Measurements from ENCODE around the gene ITPR3.

DNA sequence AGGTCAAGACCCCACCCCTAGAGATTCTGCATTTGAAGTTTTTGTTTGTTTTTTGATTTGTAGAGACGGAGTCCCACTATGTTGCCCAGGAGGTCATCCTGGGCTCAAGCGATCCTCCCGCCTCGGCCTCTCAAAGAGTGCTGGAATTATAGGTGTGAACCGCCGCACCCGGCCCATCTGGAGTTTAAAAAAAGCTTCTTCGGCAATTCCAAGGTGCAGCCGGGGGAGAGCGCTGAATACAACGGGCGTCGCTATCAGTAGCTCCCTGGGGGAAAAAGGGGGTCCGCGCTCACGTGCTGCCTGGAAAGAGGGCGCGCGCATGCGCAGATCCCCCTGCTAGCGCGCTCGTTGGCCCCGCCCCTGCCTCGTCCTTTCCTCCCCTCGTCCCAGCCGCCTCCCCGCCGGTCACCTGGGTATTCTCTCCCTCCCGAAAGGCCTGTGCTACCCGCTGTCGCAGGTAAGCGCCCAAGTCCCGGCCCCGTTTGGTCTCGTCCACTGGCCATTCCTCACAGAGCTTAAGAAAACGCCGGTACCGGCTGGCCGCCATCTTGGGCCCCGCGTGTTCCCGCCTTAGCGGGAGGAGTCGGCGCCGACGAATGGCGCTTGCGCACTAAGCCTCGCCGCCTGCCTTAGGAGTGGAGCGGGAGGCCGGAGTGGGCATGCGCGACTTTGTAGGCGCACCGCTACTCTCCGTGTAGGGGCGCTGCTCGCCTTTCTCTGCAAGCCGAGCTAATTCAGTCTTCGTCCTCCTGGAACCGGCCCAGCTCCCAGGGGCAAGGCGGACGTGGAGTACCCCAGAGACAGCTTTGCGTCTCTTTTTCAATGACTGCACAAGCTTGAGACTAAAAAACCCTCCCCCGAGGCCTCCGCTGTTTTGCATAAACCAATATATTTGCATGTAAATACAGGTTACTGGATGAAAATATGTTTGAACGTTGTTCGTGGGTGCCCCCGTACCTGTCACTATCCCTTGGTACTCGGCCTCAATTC, 90.3 kb downstream of the ITPR3 start, which contains the start of gene UQCC2:
- TF ChIP-seq, protein P1, sequence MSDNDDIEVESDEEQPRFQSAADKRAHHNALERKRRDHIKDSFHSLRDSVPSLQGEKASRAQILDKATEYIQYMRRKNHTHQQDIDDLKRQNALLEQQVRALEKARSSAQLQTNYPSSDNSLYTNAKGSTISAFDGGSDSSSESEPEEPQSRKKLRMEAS (IDR thresholded peaks at IDR 0.05), result peak; percentile 84
- peak; percentile 93 for TF ChIP-seq POLR2AphosphoS5 (IDR thresholded peaks at IDR 0.05; ENCODE audit: low read depth, low read length)
- no peak for TF ChIP-seq EGR1 (IDR thresholded peaks at IDR 0.05; ENCODE audit: low read depth)
- TF ChIP-seq CEBPB (IDR thresholded peaks at IDR 0.05; ENCODE audit: low read depth), result no peak
- TF ChIP-seq POLR2A (IDR thresholded peaks at IDR 0.05; ENCODE audit: borderline replicate concordance, extremely low read depth, insufficient read depth, insufficient read length), result peak; percentile 67
- TF ChIP-seq TCF7L2 (IDR thresholded peaks at IDR 0.05; ENCODE audit: borderline replicate concordance, extremely low read depth, insufficient read depth, insufficient read length), result no peak
- TF ChIP-seq, protein P2, sequence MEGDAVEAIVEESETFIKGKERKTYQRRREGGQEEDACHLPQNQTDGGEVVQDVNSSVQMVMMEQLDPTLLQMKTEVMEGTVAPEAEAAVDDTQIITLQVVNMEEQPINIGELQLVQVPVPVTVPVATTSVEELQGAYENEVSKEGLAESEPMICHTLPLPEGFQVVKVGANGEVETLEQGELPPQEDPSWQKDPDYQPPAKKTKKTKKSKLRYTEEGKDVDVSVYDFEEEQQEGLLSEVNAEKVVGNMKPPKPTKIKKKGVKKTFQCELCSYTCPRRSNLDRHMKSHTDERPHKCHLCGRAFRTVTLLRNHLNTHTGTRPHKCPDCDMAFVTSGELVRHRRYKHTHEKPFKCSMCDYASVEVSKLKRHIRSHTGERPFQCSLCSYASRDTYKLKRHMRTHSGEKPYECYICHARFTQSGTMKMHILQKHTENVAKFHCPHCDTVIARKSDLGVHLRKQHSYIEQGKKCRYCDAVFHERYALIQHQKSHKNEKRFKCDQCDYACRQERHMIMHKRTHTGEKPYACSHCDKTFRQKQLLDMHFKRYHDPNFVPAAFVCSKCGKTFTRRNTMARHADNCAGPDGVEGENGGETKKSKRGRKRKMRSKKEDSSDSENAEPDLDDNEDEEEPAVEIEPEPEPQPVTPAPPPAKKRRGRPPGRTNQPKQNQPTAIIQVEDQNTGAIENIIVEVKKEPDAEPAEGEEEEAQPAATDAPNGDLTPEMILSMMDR (IDR thresholded peaks at IDR 0.05 in 2 of 3, conservative IDR thresholded peaks at IDR 0.05 in 1 of 3; ENCODE audit: borderline replicate concordance in 1 of 3, insufficient read depth in 1 of 3, low read depth in 2 of 3, low read length in 2 of 3), result peak; percentile 45 to 69 (median 57); a peak in 4 of 6 replicates
- TF ChIP-seq JUND (IDR thresholded peaks at IDR 0.05), result no peak
- TF ChIP-seq, protein P3, sequence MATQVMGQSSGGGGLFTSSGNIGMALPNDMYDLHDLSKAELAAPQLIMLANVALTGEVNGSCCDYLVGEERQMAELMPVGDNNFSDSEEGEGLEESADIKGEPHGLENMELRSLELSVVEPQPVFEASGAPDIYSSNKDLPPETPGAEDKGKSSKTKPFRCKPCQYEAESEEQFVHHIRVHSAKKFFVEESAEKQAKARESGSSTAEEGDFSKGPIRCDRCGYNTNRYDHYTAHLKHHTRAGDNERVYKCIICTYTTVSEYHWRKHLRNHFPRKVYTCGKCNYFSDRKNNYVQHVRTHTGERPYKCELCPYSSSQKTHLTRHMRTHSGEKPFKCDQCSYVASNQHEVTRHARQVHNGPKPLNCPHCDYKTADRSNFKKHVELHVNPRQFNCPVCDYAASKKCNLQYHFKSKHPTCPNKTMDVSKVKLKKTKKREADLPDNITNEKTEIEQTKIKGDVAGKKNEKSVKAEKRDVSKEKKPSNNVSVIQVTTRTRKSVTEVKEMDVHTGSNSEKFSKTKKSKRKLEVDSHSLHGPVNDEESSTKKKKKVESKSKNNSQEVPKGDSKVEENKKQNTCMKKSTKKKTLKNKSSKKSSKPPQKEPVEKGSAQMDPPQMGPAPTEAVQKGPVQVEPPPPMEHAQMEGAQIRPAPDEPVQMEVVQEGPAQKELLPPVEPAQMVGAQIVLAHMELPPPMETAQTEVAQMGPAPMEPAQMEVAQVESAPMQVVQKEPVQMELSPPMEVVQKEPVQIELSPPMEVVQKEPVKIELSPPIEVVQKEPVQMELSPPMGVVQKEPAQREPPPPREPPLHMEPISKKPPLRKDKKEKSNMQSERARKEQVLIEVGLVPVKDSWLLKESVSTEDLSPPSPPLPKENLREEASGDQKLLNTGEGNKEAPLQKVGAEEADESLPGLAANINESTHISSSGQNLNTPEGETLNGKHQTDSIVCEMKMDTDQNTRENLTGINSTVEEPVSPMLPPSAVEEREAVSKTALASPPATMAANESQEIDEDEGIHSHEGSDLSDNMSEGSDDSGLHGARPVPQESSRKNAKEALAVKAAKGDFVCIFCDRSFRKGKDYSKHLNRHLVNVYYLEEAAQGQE (IDR thresholded peaks at IDR 0.05; ENCODE audit: low read depth), result no peak
